Stimulated activated CD8-positive, alpha-beta memory T cell treated with anti-CD3 and anti-CD28 coated beads, Interleukin-12 subunit alpha, Interleukin-12 subunit beta, amount 100 ng/mL, for 1 hour (primary cell): ENCODE results near the gene LAP3.
"Not testable (repeated sequence)": the region's sequence is repeated elsewhere in the genome, so short reads cannot be mapped to it uniquely, and the experiment has no call there.

Experiments
- DNase-seq: peaks from one replicate; pipeline ENCODE4 v3.0.0-alpha.2; 2020; ENCODE audit warnings: low read depth

The LAP3 gene

GRCh38 chr4:17576932-17577664 is at the start of gene LAP3:
Gene LAP3, plus strand, starts transcription at chr4:17577198. Its CDS starts 268 bp downstream, at chr4:17577466.
- peak; percentile 100 for DNase-seq

GRCh38 chr4:17528551-17529165 is 48.3 kb upstream of the LAP3 start:
- no peak for DNase-seq

GRCh38 chr4:17531538-17532285 is 45.3 kb upstream of the LAP3 start:
- no peak for DNase-seq

GRCh38 chr4:17534705-17535104 is 42.3 kb upstream of the LAP3 start:
- DNase-seq: no peak

- DNase-seq: no peak
Measured at GRCh38 chr4:17535242-17535641, 41.8 kb upstream of the LAP3 start.

- no peak for DNase-seq
Measured at GRCh38 chr4:17535906-17536305, 41.1 kb upstream of the LAP3 start.

- not testable (repeated sequence) for DNase-seq
Measured at GRCh38 chr4:17537060-17537459, 39.9 kb upstream of the LAP3 start.

GRCh38 chr4:17544205-17544604 is 32.8 kb upstream of the LAP3 start:
- no peak for DNase-seq

GRCh38 chr4:17544831-17545234 is 32.2 kb upstream of the LAP3 start:
- no peak for DNase-seq

GRCh38 chr4:17545374-17546140 is 31.4 kb upstream of the LAP3 start:
- DNase-seq: no peak

- no peak for DNase-seq
Measured at GRCh38 chr4:17546222-17546621, 30.8 kb upstream of the LAP3 start.

GRCh38 chr4:17546678-17547077 is 30.3 kb upstream of the LAP3 start:
- DNase-seq: no peak

- no peak for DNase-seq
Measured at GRCh38 chr4:17550549-17550948, 26.4 kb upstream of the LAP3 start.

- DNase-seq: no peak
Measured at GRCh38 chr4:17552427-17552826, 24.6 kb upstream of the LAP3 start.

- no peak for DNase-seq
Measured at GRCh38 chr4:17554568-17554967, 22.4 kb upstream of the LAP3 start.

GRCh38 chr4:17556498-17556897 is 20.5 kb upstream of the LAP3 start:
- DNase-seq: no peak

GRCh38 chr4:17557880-17558279 is 19.1 kb upstream of the LAP3 start:
- no peak for DNase-seq

GRCh38 chr4:17558941-17559708 is 17.9 kb upstream of the LAP3 start:
- DNase-seq: no peak

- DNase-seq: no peak
Measured at GRCh38 chr4:17559709-17560048, 17.3 kb upstream of the LAP3 start.

- no peak for DNase-seq
Measured at GRCh38 chr4:17560065-17560673, 16.8 kb upstream of the LAP3 start.

GRCh38 chr4:17561195-17561909 is 15.6 kb upstream of the LAP3 start:
- no peak for DNase-seq
